ENCODE data around the gene DIS3L2.

Gene DIS3L2

GRCh38 chr2:232133078-232133477 is 171.6 kb downstream of the DIS3L2 start:
- no peak for TF ChIP-seq SP1 (IDR thresholded peaks at IDR 0.05)
- TF ChIP-seq L3MBTL2 (conservative IDR thresholded peaks at IDR 0.05), result no peak
- no peak for TF ChIP-seq NFRKB (IDR thresholded peaks at IDR 0.05)
- TF ChIP-seq FOXA1 (IDR thresholded peaks at IDR 0.05), result no peak
- no peak for TF ChIP-seq HDGF (IDR thresholded peaks at IDR 0.05; ENCODE audit: borderline replicate concordance)
- no peak for TF ChIP-seq BHLHE40 (IDR thresholded peaks at IDR 0.05; ENCODE audit: borderline replicate concordance)
- TF ChIP-seq, protein P1, sequence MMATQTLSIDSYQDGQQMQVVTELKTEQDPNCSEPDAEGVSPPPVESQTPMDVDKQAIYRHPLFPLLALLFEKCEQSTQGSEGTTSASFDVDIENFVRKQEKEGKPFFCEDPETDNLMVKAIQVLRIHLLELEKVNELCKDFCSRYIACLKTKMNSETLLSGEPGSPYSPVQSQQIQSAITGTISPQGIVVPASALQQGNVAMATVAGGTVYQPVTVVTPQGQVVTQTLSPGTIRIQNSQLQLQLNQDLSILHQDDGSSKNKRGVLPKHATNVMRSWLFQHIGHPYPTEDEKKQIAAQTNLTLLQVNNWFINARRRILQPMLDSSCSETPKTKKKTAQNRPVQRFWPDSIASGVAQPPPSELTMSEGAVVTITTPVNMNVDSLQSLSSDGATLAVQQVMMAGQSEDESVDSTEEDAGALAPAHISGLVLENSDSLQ (IDR thresholded peaks at IDR 0.05), result no peak
- no peak for TF ChIP-seq ZNF384 (IDR thresholded peaks at IDR 0.05)
- no peak for TF ChIP-seq FOXK2 (IDR thresholded peaks at IDR 0.05)
- CTCF ChIA-PET, result no interaction called here
- POLR2A ChIA-PET, result no interaction called here
- DNase-seq (ENCODE audit: extremely low spot score), result no peak

GRCh38 chr2:232134939-232135338 is 173.4 kb downstream of the DIS3L2 start:
- TF ChIP-seq TARDBP (IDR thresholded peaks at IDR 0.05) (no peak), FOXM1 (IDR thresholded peaks at IDR 0.05; ENCODE audit: borderline replicate concordance) (no peak), SP1 (IDR thresholded peaks at IDR 0.05) (no peak), CTBP1 (IDR thresholded peaks at IDR 0.05; ENCODE audit: borderline replicate concordance) (no peak), LEF1 (IDR thresholded peaks at IDR 0.05; ENCODE audit: borderline replicate concordance) (no peak), NFRKB (IDR thresholded peaks at IDR 0.05) (no peak), FOXA1 (IDR thresholded peaks at IDR 0.05) (no peak), HDGF (IDR thresholded peaks at IDR 0.05; ENCODE audit: borderline replicate concordance) (no peak), FOXK2 (IDR thresholded peaks at IDR 0.05) (no peak), L3MBTL2 (conservative IDR thresholded peaks at IDR 0.05) (no peak)
- no peak for DNase-seq (ENCODE audit: extremely low spot score)
- ChIA-PET POLR2A (no interaction called here), CTCF (no interaction called here)

GRCh38 chr2:232137356-232138147 is 176.0 kb downstream of the DIS3L2 start:
- DNase-seq (ENCODE audit: extremely low spot score), result no peak
- ChIA-PET POLR2A (no interaction called here), CTCF (no interaction called here)
- TF ChIP-seq FOXA1 (IDR thresholded peaks at IDR 0.05), result no peak
- no peak for TF ChIP-seq LEF1 (IDR thresholded peaks at IDR 0.05; ENCODE audit: borderline replicate concordance)
- no peak for TF ChIP-seq NFRKB (IDR thresholded peaks at IDR 0.05)
- TF ChIP-seq SP1 (IDR thresholded peaks at IDR 0.05), result no peak
- TF ChIP-seq, protein P1 (IDR thresholded peaks at IDR 0.05), result no peak
- TF ChIP-seq BHLHE40 (IDR thresholded peaks at IDR 0.05; ENCODE audit: borderline replicate concordance), result no peak
- TF ChIP-seq SUZ12 (IDR thresholded peaks at IDR 0.05), result no peak
- TF ChIP-seq ARNT (IDR thresholded peaks at IDR 0.05), result no peak
- no peak for TF ChIP-seq ELF4 (IDR thresholded peaks at IDR 0.05)
- TF ChIP-seq FOXK2 (IDR thresholded peaks at IDR 0.05), result no peak
- TF ChIP-seq L3MBTL2 (conservative IDR thresholded peaks at IDR 0.05), result no peak
- TF ChIP-seq CTBP1 (IDR thresholded peaks at IDR 0.05; ENCODE audit: borderline replicate concordance), result no peak

- ChIA-PET POLR2A (no interaction called here), CTCF (interaction anchor here (0.6 kb wide), 1 partner anchor 110 kb away, joined by 4 read pairs; no protein-coding TSS in a partner anchor)
Measured at GRCh38 chr2:232138441-232138840, 176.9 kb downstream of the DIS3L2 start.

DNA sequence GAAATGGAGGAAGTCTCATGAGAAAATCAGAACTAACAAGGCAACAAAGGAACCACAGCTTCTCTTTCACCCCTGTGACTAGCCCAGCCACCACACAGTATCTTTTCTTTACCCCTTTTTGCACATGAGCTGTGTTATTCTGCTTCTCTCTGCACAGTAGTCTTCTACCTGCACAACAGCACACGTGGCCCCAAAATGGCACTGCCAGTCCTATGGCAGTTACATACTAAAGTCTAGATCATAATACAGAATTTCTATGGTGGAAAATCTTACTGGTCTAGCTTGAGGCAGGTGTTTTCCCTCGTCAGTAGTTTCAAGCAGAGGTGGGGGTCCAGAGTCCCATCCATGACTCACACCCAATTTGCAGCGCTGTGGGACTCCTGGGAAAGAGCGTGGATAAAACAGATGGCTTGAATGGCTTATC is 177.7 kb downstream of the DIS3L2 start:
- TF ChIP-seq ARNT (IDR thresholded peaks at IDR 0.05), result no peak
- no peak for TF ChIP-seq HDGF (IDR thresholded peaks at IDR 0.05; ENCODE audit: borderline replicate concordance)
- TF ChIP-seq SP1 (IDR thresholded peaks at IDR 0.05), result no peak
- no peak for TF ChIP-seq FOXM1 (IDR thresholded peaks at IDR 0.05; ENCODE audit: borderline replicate concordance)
- TF ChIP-seq CTBP1 (IDR thresholded peaks at IDR 0.05; ENCODE audit: borderline replicate concordance), result no peak
- TF ChIP-seq ZNF384 (IDR thresholded peaks at IDR 0.05), result no peak
- TF ChIP-seq, protein P1 (IDR thresholded peaks at IDR 0.05), result no peak
- TF ChIP-seq NFRKB (IDR thresholded peaks at IDR 0.05), result no peak
- no peak for TF ChIP-seq L3MBTL2 (conservative IDR thresholded peaks at IDR 0.05)
- TF ChIP-seq FOXA1 (IDR thresholded peaks at IDR 0.05), result no peak
- TF ChIP-seq BHLHE40 (IDR thresholded peaks at IDR 0.05; ENCODE audit: borderline replicate concordance), result no peak
- no peak for TF ChIP-seq TARDBP (IDR thresholded peaks at IDR 0.05)
- TF ChIP-seq LEF1 (IDR thresholded peaks at IDR 0.05; ENCODE audit: borderline replicate concordance), result no peak
- TF ChIP-seq SUZ12 (IDR thresholded peaks at IDR 0.05), result no peak
- no peak for TF ChIP-seq ELF4 (IDR thresholded peaks at IDR 0.05)
- no peak for TF ChIP-seq FOXK2 (IDR thresholded peaks at IDR 0.05)
- CTCF ChIA-PET, result interaction anchor here (0.6 kb wide), 1 partner anchor 111 kb away, joined by 4 read pairs; no protein-coding TSS in a partner anchor
- POLR2A ChIA-PET, result no interaction called here
- DNase-seq (ENCODE audit: extremely low spot score), result no peak

More at GRCh38 chr2:232138441-232138840, 176.9 kb downstream of the DIS3L2 start:
- TF ChIP-seq FOXA1 (IDR thresholded peaks at IDR 0.05), result no peak
- no peak for TF ChIP-seq SP1 (IDR thresholded peaks at IDR 0.05)
- no peak for TF ChIP-seq FOXM1 (IDR thresholded peaks at IDR 0.05; ENCODE audit: borderline replicate concordance)
- no peak for TF ChIP-seq FOXK2 (IDR thresholded peaks at IDR 0.05)
- TF ChIP-seq ELF4 (IDR thresholded peaks at IDR 0.05), result no peak
- no peak for DNase-seq (ENCODE audit: extremely low spot score)

Data from HEK293T (cell line).